GM19468 (cell line): ENCODE results near the gene APPL2.

ENCODE experiments used
- ATAC-seq: cut with Tn5 transposase; IDR thresholded peaks from one replicate; pipeline ENCODE4 v1.9.1; 2021; ENCODE audit warnings: mild to moderate bottlenecking, moderate library complexity, moderate number of reproducible peaks; ENCODE audit not compliant: unreplicated experiment; ENCODE audit errors: extremely low read depth

APPL2 gene

GRCh38 chr12:105224399-105224798, 11.6 kb downstream of the APPL2 start:
- ATAC-seq: no peak

GRCh38 chr12:105223884-105224283, 12.1 kb downstream of the APPL2 start:
- no peak for ATAC-seq

- ATAC-seq: no peak
Measured at GRCh38 chr12:105223352-105223845, 12.6 kb downstream of the APPL2 start.

GRCh38 chr12:105222726-105223351, 13.1 kb downstream of the APPL2 start:
- no peak for ATAC-seq

GRCh38 chr12:105222284-105222655, 13.7 kb downstream of the APPL2 start:
- no peak for ATAC-seq

- ATAC-seq: no peak
Measured at GRCh38 chr12:105221583-105222283, 14.2 kb downstream of the APPL2 start.

GRCh38 chr12:105220929-105221290, 15.1 kb downstream of the APPL2 start:
- ATAC-seq: no peak

GRCh38 chr12:105220150-105220928, 15.6 kb downstream of the APPL2 start:
- no peak for ATAC-seq

- no peak for ATAC-seq
Measured at GRCh38 chr12:105219261-105220028, 16.5 kb downstream of the APPL2 start.

GRCh38 chr12:105218434-105218833, 17.5 kb downstream of the APPL2 start:
- no peak for ATAC-seq

- ATAC-seq: no peak
Measured at GRCh38 chr12:105214670-105215375, 21.2 kb downstream of the APPL2 start.

GRCh38 chr12:105214148-105214547, 21.8 kb downstream of the APPL2 start:
- no peak for ATAC-seq

GRCh38 chr12:105212438-105212837, 23.5 kb downstream of the APPL2 start:
- no peak for ATAC-seq

GRCh38 chr12:105209091-105209490, 26.9 kb downstream of the APPL2 start:
- ATAC-seq: no peak

GRCh38 chr12:105206686-105207374, 29.1 kb downstream of the APPL2 start:
- ATAC-seq: no peak

- no peak for ATAC-seq
Measured at GRCh38 chr12:105205322-105206048, 30.5 kb downstream of the APPL2 start.

GRCh38 chr12:105204916-105205315, 31.1 kb downstream of the APPL2 start:
- no peak for ATAC-seq

- ATAC-seq: no peak
Measured at GRCh38 chr12:105204127-105204526, 31.8 kb downstream of the APPL2 start.

GRCh38 chr12:105202202-105202601, 33.8 kb downstream of the APPL2 start:
- no peak for ATAC-seq
